GM21825 (cell line): Measurements from ENCODE around the gene IGLL1.
"Not testable (repeated sequence)": the region's sequence is repeated elsewhere in the genome, so short reads cannot be mapped to it uniquely, and the experiment has no call there.

ENCODE experiments used
- ATAC-seq: cut with Tn5 transposase; IDR thresholded peaks from one replicate; pipeline ENCODE4 v1.9.1; 2021; ENCODE audit warnings: mild to moderate bottlenecking, moderate library complexity; ENCODE audit not compliant: unreplicated experiment

Gene IGLL1

GRCh38 chr22:23542391-23542790, 37.7 kb downstream of the IGLL1 start:
- not testable (repeated sequence) for ATAC-seq

DNA sequence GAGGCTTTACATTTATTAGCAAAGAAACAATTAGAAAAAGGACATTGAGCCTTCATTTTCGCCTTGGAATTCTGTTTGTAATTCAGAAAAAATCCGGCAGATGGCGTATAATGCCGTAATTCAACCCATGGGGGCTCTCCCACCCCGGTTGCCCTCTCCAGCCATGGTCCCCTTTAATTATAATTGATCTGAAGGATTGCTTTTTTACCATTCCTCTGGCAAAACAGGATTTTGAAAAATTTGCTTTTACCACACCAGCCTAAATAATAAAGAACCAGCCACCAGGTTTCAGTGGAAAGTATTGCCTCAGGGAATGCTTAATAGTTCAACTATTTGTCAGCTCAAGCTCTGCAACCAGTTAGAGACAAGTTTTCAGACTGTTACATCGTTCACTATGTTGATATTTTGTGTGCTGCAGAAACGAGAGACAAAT, 38.2 kb downstream of the IGLL1 start:
- ATAC-seq, result not testable (repeated sequence)

- ATAC-seq, result not testable (repeated sequence)
Measured at GRCh38 chr22:23540837-23541236, 39.3 kb downstream of the IGLL1 start.

GRCh38 chr22:23539839-23540198, 40.3 kb downstream of the IGLL1 start:
- not testable (repeated sequence) for ATAC-seq

- ATAC-seq, result peak; percentile 65
Measured at GRCh38 chr22:23539135-23539838, 40.8 kb downstream of the IGLL1 start.

DNA sequence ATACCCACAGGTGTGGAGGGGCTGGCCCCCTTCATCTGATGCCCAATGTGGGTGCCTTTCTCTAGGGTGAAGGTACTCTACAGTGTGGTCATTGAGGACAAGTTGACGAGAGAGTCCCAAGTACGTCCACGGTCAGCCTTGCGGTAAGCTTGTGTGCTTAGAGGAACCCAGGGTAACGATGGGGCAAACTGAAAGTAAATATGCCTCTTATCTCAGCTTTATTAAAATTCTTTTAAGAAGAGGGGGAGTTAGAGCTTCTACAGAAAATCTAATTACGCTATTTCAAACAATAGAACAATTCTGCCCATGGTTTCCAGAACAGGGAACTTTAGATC, 41.4 kb downstream of the IGLL1 start:
- not testable (repeated sequence) for ATAC-seq

DNA sequence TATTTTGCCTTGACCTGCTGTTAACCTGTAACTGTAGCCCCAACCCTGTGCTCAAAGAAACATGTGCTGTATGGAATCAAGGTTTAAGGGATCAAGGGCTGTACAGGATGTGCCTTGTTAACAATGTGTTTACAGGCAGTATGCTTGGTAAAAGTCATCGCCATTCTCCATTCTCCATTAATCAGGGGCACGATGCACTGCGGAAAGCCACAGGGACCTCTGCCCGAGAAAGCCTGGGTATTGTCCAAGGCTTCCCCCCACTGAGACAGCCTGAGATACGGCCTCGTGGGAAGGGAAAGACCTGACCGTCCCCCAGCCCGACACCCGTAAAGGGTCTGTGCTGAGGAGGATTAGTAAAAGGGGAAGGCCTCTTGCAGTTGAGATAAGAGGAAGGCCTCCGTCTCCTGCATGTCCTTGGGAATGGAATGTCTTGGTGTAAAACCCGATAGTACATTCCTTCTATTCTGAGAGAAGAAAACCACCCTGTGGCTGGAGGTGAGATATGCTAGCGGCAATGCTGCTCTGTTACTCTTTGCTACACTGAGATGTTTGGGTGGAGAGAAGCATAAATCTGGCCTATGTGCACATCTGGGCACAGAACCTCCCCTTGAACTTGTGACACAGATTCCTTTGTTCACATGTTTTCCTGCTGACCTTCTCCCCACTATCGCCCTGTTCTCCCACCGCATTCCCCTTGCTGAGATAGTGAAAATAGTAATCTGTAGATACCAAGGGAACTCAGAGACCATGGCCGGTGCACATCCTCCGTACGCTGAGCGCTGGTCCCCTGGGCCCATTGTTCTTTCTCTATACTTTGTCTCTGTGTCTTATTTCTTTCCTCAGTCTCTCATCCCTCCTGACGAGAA, 42.0 kb downstream of the IGLL1 start:
- not testable (repeated sequence) for ATAC-seq

DNA sequence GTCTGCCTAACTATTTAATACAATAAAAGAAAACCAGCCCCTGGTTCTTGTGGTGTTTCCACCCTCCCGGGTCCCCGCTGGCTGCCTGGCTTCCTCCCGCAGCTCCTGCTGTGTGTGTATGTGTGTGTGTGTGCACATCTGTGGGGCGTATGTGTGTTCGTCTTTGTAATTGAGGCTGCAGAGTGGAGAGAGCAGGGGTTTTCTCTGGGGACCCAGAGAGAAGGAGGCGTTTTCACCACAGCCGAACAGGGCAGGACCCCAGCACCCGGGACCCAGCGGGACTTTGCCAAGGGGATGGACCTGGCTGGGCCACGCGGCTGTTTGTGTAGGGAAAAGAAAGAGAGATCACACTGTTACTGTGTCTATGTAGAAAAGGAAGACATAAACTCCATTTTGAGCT, 42.7 kb downstream of the IGLL1 start:
- no peak for ATAC-seq

GRCh38 chr22:23536821-23537345, 43.2 kb downstream of the IGLL1 start:
- no peak for ATAC-seq

- not testable (repeated sequence) for ATAC-seq
Measured at GRCh38 chr22:23535790-23536661, 44.1 kb downstream of the IGLL1 start.

GRCh38 chr22:23534851-23535717, 45.0 kb downstream of the IGLL1 start:
- ATAC-seq, result no peak

- ATAC-seq, result no peak
Measured at GRCh38 chr22:23534201-23534850, 45.8 kb downstream of the IGLL1 start.

DNA sequence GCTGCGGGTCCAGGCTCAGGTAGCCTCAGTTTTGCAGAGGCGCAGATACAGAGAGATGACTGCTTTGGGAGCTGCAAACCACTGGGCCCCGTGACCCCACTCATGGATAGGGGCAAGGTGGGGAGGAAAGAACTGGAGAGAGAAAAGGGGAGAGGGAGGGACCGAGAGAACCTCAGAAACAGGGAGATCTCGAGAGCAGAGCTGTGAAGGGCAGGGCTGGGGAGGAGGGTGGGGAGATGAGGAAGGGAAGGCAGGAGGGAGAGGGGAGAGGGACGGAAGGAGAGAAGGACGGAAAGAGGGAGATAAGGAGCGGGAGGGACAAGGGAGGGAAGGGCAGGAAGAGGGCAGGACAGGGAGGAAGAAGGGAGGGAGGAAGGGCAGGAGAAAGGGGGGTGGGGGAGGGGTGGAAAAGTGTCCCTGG, 46.3 kb downstream of the IGLL1 start:
- ATAC-seq, result no peak

GRCh38 chr22:23533328-23533762, 46.7 kb downstream of the IGLL1 start:
- ATAC-seq, result no peak

DNA sequence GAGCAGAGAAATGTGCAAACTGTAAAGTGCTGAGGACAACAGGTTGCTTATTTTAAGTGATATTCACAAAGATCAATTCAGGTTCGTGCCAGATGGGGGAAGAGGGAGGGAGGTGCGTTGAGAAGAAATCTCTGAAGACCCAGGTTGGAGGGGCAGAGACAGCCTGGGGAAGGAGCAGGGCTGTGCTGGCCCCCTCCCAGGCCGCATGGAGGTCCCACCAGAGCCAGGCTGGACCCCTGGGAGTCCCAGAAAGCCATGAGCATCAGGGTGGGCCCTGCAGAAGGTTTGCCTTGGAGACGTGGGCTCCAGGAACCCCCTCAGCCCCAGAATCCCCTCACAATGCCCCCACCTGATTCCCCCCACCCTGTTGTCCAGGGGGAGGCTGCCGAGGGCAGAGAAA, 47.4 kb downstream of the IGLL1 start:
- ATAC-seq, result no peak

DNA sequence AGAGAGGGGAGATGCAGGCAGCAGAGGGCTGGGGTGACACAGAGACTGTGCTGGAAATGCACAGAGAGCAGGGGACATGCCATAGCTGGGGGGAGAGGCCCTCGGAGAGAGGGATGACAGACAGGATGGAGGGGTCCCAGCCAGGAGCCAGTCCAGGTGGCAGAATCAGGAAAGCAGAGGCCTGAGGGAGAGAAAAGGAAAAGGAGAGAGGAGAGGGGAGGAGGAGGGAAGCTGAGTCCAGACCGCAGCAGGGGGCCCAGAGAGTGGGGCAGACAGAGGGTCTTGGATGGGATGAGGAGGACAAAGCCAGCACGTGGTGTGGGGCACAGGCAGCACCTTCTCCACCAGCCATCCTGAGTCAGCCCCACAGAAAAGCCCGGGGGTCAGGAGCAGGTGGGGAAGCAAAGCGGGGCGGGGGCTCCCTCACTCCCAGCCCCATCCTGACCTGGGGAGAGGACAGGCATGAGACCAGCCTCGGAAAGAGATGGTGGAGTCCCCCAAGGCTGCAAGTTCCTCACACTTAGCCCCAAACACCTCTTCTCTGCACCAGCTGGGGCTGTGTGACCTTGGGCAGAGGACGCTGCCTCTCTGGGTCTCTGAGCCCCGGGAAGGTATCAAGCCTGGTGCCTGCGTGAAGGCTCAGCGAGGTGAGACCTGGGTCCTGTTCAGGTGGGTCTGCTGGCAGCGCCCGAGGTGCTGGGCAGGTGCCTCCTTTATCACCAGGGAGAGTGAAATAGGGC, 48.0 kb downstream of the IGLL1 start:
- ATAC-seq, result no peak

GRCh38 chr22:23531283-23531956, 48.7 kb downstream of the IGLL1 start:
- no peak for ATAC-seq

DNA sequence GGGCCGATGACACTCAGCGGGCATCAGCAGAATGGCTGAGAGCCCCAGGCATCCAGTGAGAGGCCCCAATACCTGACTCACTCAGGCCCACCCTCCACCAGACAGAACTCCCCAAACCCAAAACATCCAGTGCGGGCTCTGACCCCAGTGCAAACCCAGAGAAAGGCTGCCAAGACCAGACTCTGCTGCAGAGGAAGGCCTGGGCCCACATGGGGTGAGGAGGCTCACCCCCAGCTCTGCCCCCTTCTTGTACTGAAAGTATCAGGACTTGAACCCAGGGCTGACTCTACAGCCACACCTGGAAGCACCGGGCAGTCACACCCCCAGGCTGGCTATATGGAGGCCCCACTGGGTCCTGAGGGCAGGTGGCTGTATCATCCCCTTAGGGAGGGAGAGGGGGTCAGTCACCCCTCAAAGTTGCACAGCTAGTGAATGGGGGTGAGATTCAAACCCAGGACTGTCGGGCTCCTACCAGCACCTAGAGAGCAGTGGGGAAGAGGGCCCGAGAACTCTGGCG, 49.3 kb downstream of the IGLL1 start:
- no peak for ATAC-seq
